HCT116 (cell line): Measurements from ENCODE around the gene SYT7.

Experiments
- CEBPB ChIP-seq: IDR thresholded peaks from 2 replicates; pipeline ENCODE4 v1.6.1; 2012; ENCODE audit warnings: low read depth
- EZH2 ChIP-seq: fragments of 200-600 bp; sonication (generic); IDR thresholded peaks from 2 replicates; pipeline ENCODE4 v1.6.1; 2017; ENCODE audit warnings: antibody characterized with exemption, mixed run types
- MAX ChIP-seq: IDR thresholded peaks from 2 replicates; pipeline ENCODE4 v1.6.1; 2012
- POLR2A ChIP-seq: IDR thresholded peaks from 2 replicates; pipeline ENCODE4 v1.7.0; 2011; ENCODE audit warnings: borderline replicate concordance; ENCODE audit not compliant: insufficient read depth, insufficient read length; ENCODE audit errors: extremely low read depth
- POLR2AphosphoS5 ChIP-seq: IDR thresholded peaks from 2 replicates; pipeline ENCODE4 v1.6.1; 2011; ENCODE audit warnings: mild to moderate bottlenecking, low read depth, low read length, moderate library complexity
- RAD21 ChIP-seq: IDR thresholded peaks from 2 replicates; pipeline ENCODE4 v1.6.1; 2012; ENCODE audit warnings: low read depth, mild to moderate bottlenecking
- SP1 ChIP-seq: IDR thresholded peaks from 2 replicates; pipeline ENCODE4 v1.6.1; 2012; ENCODE audit warnings: low read depth
- SRF ChIP-seq: IDR thresholded peaks from 2 replicates; pipeline ENCODE4 v1.6.1; 2012; ENCODE audit warnings: low read depth
- TCF7L2 ChIP-seq: IDR thresholded peaks from 2 replicates; pipeline ENCODE4 v1.7.0; 2011; ENCODE audit warnings: borderline replicate concordance, inconsistent platforms; ENCODE audit not compliant: insufficient read depth, insufficient read length; ENCODE audit errors: extremely low read depth
- TF ChIP-seq, protein P1 (sequence below), 3 experiments: fragments of 200-600 bp in 1 of 3; sonication (generic) in 1 of 3; IDR thresholded peaks in 2 of 3; conservative IDR thresholded peaks in 1 of 3; 2 replicates each; pipeline ENCODE4 v1.5.1; 2012 to 2017; ENCODE audit warnings: low read depth in 2 of 3, low read length in 2 of 3, antibody characterized with exemption in 1 of 3, borderline replicate concordance in 1 of 3, control low read depth in 1 of 3, mild to moderate bottlenecking in 1 of 3, mixed read lengths in 1 of 3, mixed run types in 1 of 3, moderate library complexity in 1 of 3; ENCODE audit not compliant: insufficient read depth in 1 of 3

- TF ChIP-seq, protein P1, sequence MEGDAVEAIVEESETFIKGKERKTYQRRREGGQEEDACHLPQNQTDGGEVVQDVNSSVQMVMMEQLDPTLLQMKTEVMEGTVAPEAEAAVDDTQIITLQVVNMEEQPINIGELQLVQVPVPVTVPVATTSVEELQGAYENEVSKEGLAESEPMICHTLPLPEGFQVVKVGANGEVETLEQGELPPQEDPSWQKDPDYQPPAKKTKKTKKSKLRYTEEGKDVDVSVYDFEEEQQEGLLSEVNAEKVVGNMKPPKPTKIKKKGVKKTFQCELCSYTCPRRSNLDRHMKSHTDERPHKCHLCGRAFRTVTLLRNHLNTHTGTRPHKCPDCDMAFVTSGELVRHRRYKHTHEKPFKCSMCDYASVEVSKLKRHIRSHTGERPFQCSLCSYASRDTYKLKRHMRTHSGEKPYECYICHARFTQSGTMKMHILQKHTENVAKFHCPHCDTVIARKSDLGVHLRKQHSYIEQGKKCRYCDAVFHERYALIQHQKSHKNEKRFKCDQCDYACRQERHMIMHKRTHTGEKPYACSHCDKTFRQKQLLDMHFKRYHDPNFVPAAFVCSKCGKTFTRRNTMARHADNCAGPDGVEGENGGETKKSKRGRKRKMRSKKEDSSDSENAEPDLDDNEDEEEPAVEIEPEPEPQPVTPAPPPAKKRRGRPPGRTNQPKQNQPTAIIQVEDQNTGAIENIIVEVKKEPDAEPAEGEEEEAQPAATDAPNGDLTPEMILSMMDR (IDR thresholded peaks at IDR 0.05 in 2 of 3, conservative IDR thresholded peaks at IDR 0.05 in 1 of 3; ENCODE audit: borderline replicate concordance in 1 of 3, insufficient read depth in 1 of 3, low read depth in 2 of 3, low read length in 2 of 3), result peak; percentile 87 to 93 (median 90)
- TF ChIP-seq SRF (no peak), TCF7L2 (no peak), SP1 (no peak), POLR2A (no peak), CEBPB (no peak), MAX (no peak), RAD21 (peak; percentile 94), EZH2 (no peak), POLR2AphosphoS5 (no peak)
Measured at GRCh38 chr11:61477727-61478148, 103.1 kb downstream of the SYT7 start.
